Endothelial cell of umbilical vein (primary cell): Measurements from ENCODE around the gene DND1. TPM values are rescaled to one million over a fixed set of nuclear protein-coding genes. Genes with fewer than 3 reads are reported as not detected.
A peak's percentile ranks its signal among the peaks of the same experiment; 100 is the strongest.
"Not testable (repeated sequence)": the region's sequence is repeated elsewhere in the genome, so short reads cannot be mapped to it uniquely, and the experiment has no call there.

Source experiments
- BruUV-seq: library from RNA; stranded (reverse); fragments of 400-500 nt; replicated peaks from 2 replicates; lab custom pipeline; 2021; lab: Mats Ljungman, UMichigan
- CTCF ChIA-PET: fragments of 300-600, 350-600 bp; sonication (Branson Sonifier 250); formaldehyde crosslinking; loops from one replicate; lab custom pipeline; 2021; ENCODE audit warnings: antibody characterized with exemption, inconsistent platforms; lab: Charles Lee
- POLR2A ChIA-PET: fragments of 300-600, 350-600 bp; sonication (Branson Sonifier 250); formaldehyde crosslinking; loops from one replicate; lab custom pipeline; 2021; ENCODE audit warnings: antibody characterized with exemption, inconsistent platforms; lab: Charles Lee
- DNase-seq: peaks from one replicate; pipeline ENCODE4 v3.0.0-alpha.2; 2011; ENCODE audit warnings: low read depth, low spot score
- FAIRE-seq: peaks from 2 replicates; lab custom pipeline; 2011; peaks lifted over from hg19 to GRCh38; lab: Jason Lieb, UNC
- H2AFZ ChIP-seq: 2 replicates; pipeline ENCODE4 v1.6.0; 2012; ENCODE audit warnings: low read depth, low read length, control low read depth, inconsistent platforms
- H3K27ac ChIP-seq: 2 replicates; pipeline ENCODE4 v1.5.1; 2011; ENCODE audit warnings: low read depth, mild to moderate bottlenecking, control low read depth, low read length, moderate library complexity; ENCODE audit not compliant: insufficient read depth
- H3K27me3 ChIP-seq, 2 experiments: 2 replicates each; pipeline versions ENCODE4 v1.6.0 to v1.6.1; 2011; ENCODE audit warnings: low read length in 2 of 2, mixed read lengths in 1 of 2; ENCODE audit not compliant: control insufficient read depth in 2 of 2, insufficient read depth in 2 of 2
- H3K36me3 ChIP-seq, 2 experiments: 2 replicates in 1 of 2; 3 replicates in 1 of 2; pipeline ENCODE4 v1.5.1; 2011; ENCODE audit warnings: low read length in 2 of 2, mild to moderate bottlenecking in 1 of 2, moderate library complexity in 1 of 2; ENCODE audit not compliant: control insufficient read depth in 2 of 2, insufficient read depth in 2 of 2; ENCODE audit errors: extremely low read depth in 1 of 2
- H3K4me1 ChIP-seq: 3 replicates; pipeline ENCODE4 v1.5.1; 2011; ENCODE audit warnings: mild to moderate bottlenecking, low read length; ENCODE audit not compliant: control insufficient read depth, insufficient read depth; ENCODE audit errors: extremely low read depth
- H3K4me2 ChIP-seq: 2 replicates; pipeline ENCODE4 v1.6.1; 2011; ENCODE audit warnings: low read length, control low read depth, mixed read lengths; ENCODE audit not compliant: insufficient read depth
- H3K4me3 ChIP-seq, 3 experiments: fragments of 200-600 bp in 1 of 3; sonication (generic), shearing (Covaris generic) in 1 of 3; replicated peaks in 1 of 3; 2 replicates each; pipeline ENCODE4 v1.5.1; 2011 to 2016; ENCODE audit warnings: control low read depth in 3 of 3, low read length in 3 of 3, mild to moderate bottlenecking in 2 of 3, inconsistent platforms in 1 of 3, low read depth in 1 of 3, moderate library complexity in 1 of 3; ENCODE audit not compliant: insufficient read depth in 1 of 3
- H3K79me2 ChIP-seq: 2 replicates; pipeline ENCODE4 v1.6.0; 2012; ENCODE audit warnings: low read length, inconsistent platforms; ENCODE audit not compliant: control insufficient read depth, insufficient read depth
- H3K9ac ChIP-seq: replicated peaks from 2 replicates; pipeline ENCODE3; 2011; ENCODE audit warnings: low read length, control low read depth; ENCODE audit not compliant: insufficient read depth; ENCODE audit errors: extremely low read depth
- H3K9me1 ChIP-seq: replicated peaks from 3 replicates; pipeline ENCODE4 v1.6.0; 2011; ENCODE audit warnings: mild to moderate bottlenecking, low read length; ENCODE audit not compliant: control insufficient read depth, insufficient read depth; ENCODE audit errors: extremely low read depth
- H3K9me3 ChIP-seq: replicated peaks from 2 replicates; pipeline ENCODE4 v1.5.1; 2012; ENCODE audit warnings: low read length, inconsistent platforms; ENCODE audit not compliant: control insufficient read depth, insufficient read depth
- H4K20me1 ChIP-seq: replicated peaks from 2 replicates; pipeline ENCODE3; 2011; ENCODE audit warnings: mild to moderate bottlenecking, low read length; ENCODE audit not compliant: control insufficient read depth, insufficient read depth; ENCODE audit errors: extremely low read depth
- EZH2 ChIP-seq: IDR thresholded peaks from 2 replicates; pipeline ENCODE4 v1.6.1; 2012; ENCODE audit warnings: borderline replicate concordance, low read depth, mild to moderate bottlenecking, moderate library complexity, low read length, inconsistent platforms; ENCODE audit not compliant: severe bottlenecking
- FOS ChIP-seq: IDR thresholded peaks from 2 replicates; pipeline ENCODE4 v1.6.1; 2011; ENCODE audit warnings: mild to moderate bottlenecking, low read length, moderate library complexity, borderline replicate concordance; ENCODE audit not compliant: insufficient read depth
- GATA2 ChIP-seq: IDR thresholded peaks from 2 replicates; pipeline ENCODE4 v1.7.0; 2011; ENCODE audit warnings: low read depth, mild to moderate bottlenecking, moderate library complexity, mixed read lengths, low read length; ENCODE audit not compliant: insufficient read length, insufficient read depth
- JUN ChIP-seq: IDR thresholded peaks from 2 replicates; pipeline ENCODE4 v1.6.1; 2011; ENCODE audit warnings: borderline replicate concordance, low read depth; ENCODE audit not compliant: insufficient read length, insufficient read depth
- MYC ChIP-seq: IDR thresholded peaks from one replicate; pipeline ENCODE4 v1.6.1; 2011; ENCODE audit warnings: mild to moderate bottlenecking, low read depth, low read length
- POLR2A ChIP-seq: IDR thresholded peaks from 2 replicates; pipeline ENCODE4 v1.6.1; 2012; ENCODE audit warnings: low read depth, mild to moderate bottlenecking, control low read depth, low read length
- POLR2AphosphoS5 ChIP-seq: IDR thresholded peaks from 2 replicates; pipeline ENCODE4 v1.6.1; 2012; ENCODE audit warnings: low read depth, mild to moderate bottlenecking, control low read depth, low read length, moderate library complexity; ENCODE audit not compliant: insufficient read depth
- dilution Hi-C: fragments of 300-500 bp; cut with MboI; formaldehyde crosslinking; loops from one replicate; pipeline ENCODE4 v1.15.0; 2019; ENCODE audit warnings: low sequenced_read_pairs; ENCODE audit not compliant: extremely low pct_ligation_motif_present
- intact Hi-C: fragments of 100-400 bp; cut with micrococcal nuclease; formaldehyde crosslinking; loops from one replicate; pipeline ENCODE4 v1.10.0; 2022
- polyA plus RNA-seq, 4 experiments: library from polyadenylated mRNA; depleted of rRNA in 3 of 4; stranded (reverse) in 3 of 4; unstranded in 1 of 4; fragments of >200 nt; gene quantifications; 2 replicates each; pipeline versions ENCODE4 v1.2.1 to v1.2.3, GENCODE V29; 2011 to 2012; ENCODE audit warnings: missing spikeins in 1 of 4
- total RNA-seq: library from RNA; stranded (reverse); gene quantifications from 2 replicates; pipeline ENCODE4 v1.2.3, GENCODE V29; 2021
- TF ChIP-seq, protein P1 (sequence below): IDR thresholded peaks from 2 replicates; pipeline ENCODE4 v1.6.1; 2011; ENCODE audit not compliant: insufficient read depth, insufficient read length
- TF ChIP-seq, protein P2 (sequence below), 2 donors: IDR thresholded peaks; 1 replicate in 1 of 2; 2 replicates in 1 of 2; pipeline ENCODE4 v1.5.1; 2011; ENCODE audit warnings: low read length in 2 of 2, mild to moderate bottlenecking in 2 of 2, moderate library complexity in 2 of 2, control low read depth in 1 of 2, inconsistent platforms in 1 of 2, low read depth in 1 of 2; ENCODE audit not compliant: insufficient read depth in 1 of 2; ENCODE audit errors: extremely low read depth in 1 of 2

The DND1 gene
- total and polyA plus RNA-seq, 2 donors (not counting 3 experiments of a cell fraction or from before 2014, with no cell fraction given) = 1.1 to 1.2 TPM

DNA sequence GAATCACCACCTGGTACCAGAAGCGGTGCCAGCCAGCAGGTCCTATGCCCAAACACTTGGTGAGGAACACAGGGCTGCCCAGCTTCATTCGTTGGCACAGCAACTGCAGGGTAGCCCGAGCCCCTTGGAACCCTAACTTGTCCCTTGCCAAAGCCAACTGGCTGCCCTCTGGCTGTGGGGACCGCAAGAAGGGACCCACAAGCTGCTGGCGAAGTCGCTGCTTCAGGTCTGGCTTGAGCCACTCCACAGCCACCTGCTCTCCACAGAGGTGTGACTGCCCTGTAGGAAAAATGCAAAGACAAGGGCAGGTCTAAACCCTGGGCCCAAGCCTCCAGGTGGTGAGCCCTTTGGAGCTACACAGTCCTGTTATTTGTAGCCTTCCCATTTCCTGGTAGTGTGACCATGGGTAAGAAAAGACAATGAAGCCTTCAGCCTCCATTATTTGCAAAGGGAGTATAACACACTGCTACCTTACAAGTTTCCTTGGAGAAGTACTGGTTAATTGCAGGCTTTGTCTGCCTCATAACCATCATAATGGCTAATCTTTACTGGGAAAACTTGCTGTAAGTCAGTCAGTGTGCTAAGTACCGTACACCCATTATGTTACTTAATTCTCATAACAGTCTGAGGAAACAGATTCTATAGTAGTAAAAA lies 1.8 kb downstream of the DND1 start:
- H3K9me3 ChIP-seq = no peaks in the 10 kb centered on the region
- H3K27ac ChIP-seq = no peak overlapping the region
- DNase-seq (no peak), FAIRE-seq (peak; percentile 28)
- intact Hi-C loops = loop anchor here (1.0 kb wide), 1 partner anchor 19 kb away; no protein-coding TSS in a partner anchor
- H4K20me1 ChIP-seq = no peaks in the 10 kb centered on the region
- no peak overlapping the region for H3K9ac ChIP-seq
- H3K79me2 ChIP-seq = peaks cover 7% of the 10 kb centered on the region
- H2AFZ ChIP-seq = no peak overlapping the region
- H3K27me3 ChIP-seq = no peaks in the 10 kb centered on the region
- no TSS peak for BruUV-seq
- dilution Hi-C loops = no loop called here
- H3K4me2 ChIP-seq = no peak overlapping the region
- H3K4me3 ChIP-seq = no peak overlapping the region
- no peaks in the 10 kb centered on the region for H3K9me1 ChIP-seq
- H3K36me3 ChIP-seq = peaks cover 13 to 29% of the 10 kb centered on the region in 2 experiments
- ChIA-PET CTCF (no interaction called here), POLR2A (no interaction called here)
- peaks cover 3% of the 10 kb centered on the region for H3K4me1 ChIP-seq
- no peak for TF ChIP-seq JUN
- no peak for TF ChIP-seq FOS
- TF ChIP-seq MYC = no peak
- no peak for TF ChIP-seq EZH2
- TF ChIP-seq, protein P1, sequence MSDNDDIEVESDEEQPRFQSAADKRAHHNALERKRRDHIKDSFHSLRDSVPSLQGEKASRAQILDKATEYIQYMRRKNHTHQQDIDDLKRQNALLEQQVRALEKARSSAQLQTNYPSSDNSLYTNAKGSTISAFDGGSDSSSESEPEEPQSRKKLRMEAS = no peak
- TF ChIP-seq POLR2AphosphoS5 = no peak
- TF ChIP-seq GATA2 = no peak
- TF ChIP-seq, protein P2, sequence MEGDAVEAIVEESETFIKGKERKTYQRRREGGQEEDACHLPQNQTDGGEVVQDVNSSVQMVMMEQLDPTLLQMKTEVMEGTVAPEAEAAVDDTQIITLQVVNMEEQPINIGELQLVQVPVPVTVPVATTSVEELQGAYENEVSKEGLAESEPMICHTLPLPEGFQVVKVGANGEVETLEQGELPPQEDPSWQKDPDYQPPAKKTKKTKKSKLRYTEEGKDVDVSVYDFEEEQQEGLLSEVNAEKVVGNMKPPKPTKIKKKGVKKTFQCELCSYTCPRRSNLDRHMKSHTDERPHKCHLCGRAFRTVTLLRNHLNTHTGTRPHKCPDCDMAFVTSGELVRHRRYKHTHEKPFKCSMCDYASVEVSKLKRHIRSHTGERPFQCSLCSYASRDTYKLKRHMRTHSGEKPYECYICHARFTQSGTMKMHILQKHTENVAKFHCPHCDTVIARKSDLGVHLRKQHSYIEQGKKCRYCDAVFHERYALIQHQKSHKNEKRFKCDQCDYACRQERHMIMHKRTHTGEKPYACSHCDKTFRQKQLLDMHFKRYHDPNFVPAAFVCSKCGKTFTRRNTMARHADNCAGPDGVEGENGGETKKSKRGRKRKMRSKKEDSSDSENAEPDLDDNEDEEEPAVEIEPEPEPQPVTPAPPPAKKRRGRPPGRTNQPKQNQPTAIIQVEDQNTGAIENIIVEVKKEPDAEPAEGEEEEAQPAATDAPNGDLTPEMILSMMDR (IDR thresholded peaks at IDR 0.05; ENCODE audit: extremely low read depth in 1 of 2, insufficient read depth in 1 of 2, low read depth in 1 of 2, low read length in 2 of 2) = no peak
- TF ChIP-seq POLR2A = no peak

DNA sequence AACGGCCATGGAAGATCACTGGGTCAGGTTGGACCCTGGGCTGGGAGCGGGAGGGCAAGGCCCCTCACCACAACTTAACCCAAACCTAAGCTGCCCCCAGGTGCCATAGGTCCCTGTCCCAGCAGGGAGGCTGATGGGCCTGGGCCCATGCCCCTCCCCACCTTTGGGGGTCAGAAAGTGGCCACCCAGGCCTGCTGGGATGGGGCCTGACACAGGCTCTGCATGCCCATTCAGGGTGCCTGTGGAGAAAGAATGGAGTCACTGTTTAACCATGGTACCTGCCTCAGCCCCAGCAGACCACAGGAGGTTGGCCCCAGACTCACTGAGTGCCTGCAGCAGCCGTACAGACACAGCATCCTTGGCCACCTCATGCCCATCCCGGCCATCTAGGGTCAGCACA lies 2.3 kb downstream of the DND1 start:
- dilution Hi-C loops, FAIRE-seq, H2AFZ ChIP-seq, H3K9me3 ChIP-seq, H3K4me3 ChIP-seq, H4K20me1 ChIP-seq, H3K9ac ChIP-seq, POLR2A ChIA-PET, CTCF ChIA-PET, H3K9me1 ChIP-seq, H3K4me1 ChIP-seq, BruUV-seq, H3K27ac ChIP-seq, DNase-seq, H3K4me2 ChIP-seq, H3K27me3 ChIP-seq: not testable (repeated sequence)
- intact Hi-C loops = loop anchor here (1.0 kb wide), 1 partner anchor 19 kb away; no protein-coding TSS in a partner anchor
- Histone ChIP-seq H3K79me2 (peaks cover 12% of the 10 kb centered on the region), H3K36me3 (peaks cover 13 to 29% of the 10 kb centered on the region in 2 experiments)
